WTC11 (cell line): ENCODE measurements around the gene ACSL5. TPM values are rescaled to one million over a fixed set of nuclear protein-coding genes. Genes with fewer than 3 reads are reported as not detected.

ENCODE experiments used
- ATAC-seq: fragments of 200-7000 bp; cut with Tn5 transposase; 2 replicates; pipeline ENCODE4 v1.10.0; 2021; ENCODE audit warnings: mild to moderate bottlenecking, moderate library complexity
- CTCF ChIA-PET: fragments of 300-600 bp; sonication (Branson Sonifier 250); formaldehyde crosslinking; loops from one replicate; lab custom pipeline; 2021; ENCODE audit warnings: antibody characterized with exemption; lab: Charles Lee
- POLR2A ChIA-PET: fragments of 350-600 bp; sonication (Branson Sonifier 250); formaldehyde crosslinking; loops from one replicate; lab custom pipeline; 2021; ENCODE audit warnings: antibody characterized with exemption; lab: Charles Lee
- DNase-seq: peaks from one replicate; pipeline ENCODE4 v3.0.0; 2021; ENCODE audit warnings: low spot score
- H3K27ac Mint-ChIP-seq: 2 replicates; pipeline ENCODE4 v1.8.0; 2021; ENCODE audit warnings: mixed read lengths
- H3K27me3 Mint-ChIP-seq: 2 replicates; pipeline ENCODE4 v1.8.0; 2021; ENCODE audit warnings: low read depth, mild to moderate bottlenecking, moderate library complexity, mixed read lengths
- H3K36me3 Mint-ChIP-seq: 2 replicates; pipeline ENCODE4 v1.8.0; 2021; ENCODE audit warnings: mixed read lengths
- H3K4me1 Mint-ChIP-seq: 2 replicates; pipeline ENCODE4 v1.8.0; 2022; ENCODE audit warnings: mixed read lengths
- H3K4me3 Mint-ChIP-seq: 2 replicates; pipeline ENCODE4 v1.8.0; 2021; ENCODE audit warnings: mild to moderate bottlenecking, moderate library complexity, mixed read lengths
- H3K9me3 Mint-ChIP-seq: 2 replicates; pipeline ENCODE4 v1.8.0; 2021; ENCODE audit warnings: mixed read lengths
- AFF4 ChIP-seq: sonication (generic); formaldehyde crosslinking; IDR thresholded peaks from 2 replicates; pipeline ENCODE4 v1.8.1; 2023; ENCODE audit warnings: mild to moderate bottlenecking, missing genetic modification reagents, borderline replicate concordance
- ARID4B ChIP-seq: sonication (generic); formaldehyde crosslinking; IDR thresholded peaks from 2 replicates; pipeline ENCODE4 v1.8.0; 2023; ENCODE audit warnings: missing genetic modification reagents, mild to moderate bottlenecking, borderline replicate concordance
- JAZF1 ChIP-seq: fragments of 250-450 bp; sonication (Bioruptor Pico); IDR thresholded peaks from 2 replicates; pipeline ENCODE4 v1.9.0; 2021; ENCODE audit warnings: moderate library complexity, mild to moderate bottlenecking, inconsistent platforms
- KAT7 ChIP-seq: sonication (generic); formaldehyde crosslinking; IDR thresholded peaks from 2 replicates; pipeline ENCODE4 v1.8.1; 2023; ENCODE audit warnings: missing genetic modification reagents, mild to moderate bottlenecking, borderline replicate concordance
- NFYB ChIP-seq: sonication (generic); formaldehyde crosslinking; conservative IDR thresholded peaks from 2 replicates; pipeline ENCODE4 v1.8.0; 2022; ENCODE audit warnings: low read depth, missing genetic modification reagents
- NR3C1 ChIP-seq: sonication (generic); formaldehyde crosslinking; conservative IDR thresholded peaks from 2 replicates; pipeline ENCODE4 v1.8.1; 2023; ENCODE audit warnings: low read depth, mild to moderate bottlenecking, missing genetic modification reagents
- OVOL2 ChIP-seq: fragments of 250-450 bp; sonication (Bioruptor Pico); IDR thresholded peaks from 2 replicates; pipeline ENCODE4 v1.9.0; 2021; ENCODE audit warnings: mild to moderate bottlenecking, borderline replicate concordance
- TCF7 ChIP-seq: sonication (generic); formaldehyde crosslinking; IDR thresholded peaks from 2 replicates; pipeline ENCODE4 v1.8.0; 2022; ENCODE audit warnings: mild to moderate bottlenecking, low read depth, missing genetic modification reagents, moderate library complexity
- TP53 ChIP-seq: sonication (generic); formaldehyde crosslinking; IDR thresholded peaks from 2 replicates; pipeline ENCODE4 v1.8.1; 2023; ENCODE audit warnings: mild to moderate bottlenecking, missing genetic modification reagents
- ZBTB43 ChIP-seq: sonication (generic); formaldehyde crosslinking; IDR thresholded peaks from 2 replicates; pipeline ENCODE4 v1.8.1; 2023; ENCODE audit warnings: mild to moderate bottlenecking, missing genetic modification reagents
- ZMAT4 ChIP-seq: fragments of 250-450 bp; sonication (Bioruptor Pico); IDR thresholded peaks from 2 replicates; pipeline ENCODE4 v1.9.0; 2021; ENCODE audit warnings: mild to moderate bottlenecking
- ZNF396 ChIP-seq: fragments of 250-450 bp; sonication (Bioruptor Pico); IDR thresholded peaks from 2 replicates; pipeline ENCODE4 v1.8.0; 2021; ENCODE audit warnings: mild to moderate bottlenecking, moderate library complexity, borderline replicate concordance
- ZSCAN18 ChIP-seq: fragments of 250-450 bp; sonication (Bioruptor Pico); IDR thresholded peaks from 2 replicates; pipeline ENCODE4 v2.1.2; 2022; ENCODE audit warnings: mild to moderate bottlenecking, moderate library complexity
- total RNA-seq: library from RNA; stranded (reverse); gene quantifications from 3 replicates; pipeline ENCODE4 v1.2.3, GENCODE V29; 2021
- TF ChIP-seq, protein P1 (sequence below): sonication (generic); formaldehyde crosslinking; IDR thresholded peaks from 2 replicates; pipeline ENCODE4 v1.8.1; 2022; ENCODE audit warnings: missing genetic modification reagents, borderline replicate concordance
- TF ChIP-seq, protein P2 (sequence below): sonication (generic); formaldehyde crosslinking; IDR thresholded peaks from 2 replicates; pipeline ENCODE4 v1.8.0; 2022; ENCODE audit warnings: mild to moderate bottlenecking, missing genetic modification reagents

Gene ACSL5
- total RNA-seq, 1 experiment from 2014 or later, result 0.22 TPM

DNA sequence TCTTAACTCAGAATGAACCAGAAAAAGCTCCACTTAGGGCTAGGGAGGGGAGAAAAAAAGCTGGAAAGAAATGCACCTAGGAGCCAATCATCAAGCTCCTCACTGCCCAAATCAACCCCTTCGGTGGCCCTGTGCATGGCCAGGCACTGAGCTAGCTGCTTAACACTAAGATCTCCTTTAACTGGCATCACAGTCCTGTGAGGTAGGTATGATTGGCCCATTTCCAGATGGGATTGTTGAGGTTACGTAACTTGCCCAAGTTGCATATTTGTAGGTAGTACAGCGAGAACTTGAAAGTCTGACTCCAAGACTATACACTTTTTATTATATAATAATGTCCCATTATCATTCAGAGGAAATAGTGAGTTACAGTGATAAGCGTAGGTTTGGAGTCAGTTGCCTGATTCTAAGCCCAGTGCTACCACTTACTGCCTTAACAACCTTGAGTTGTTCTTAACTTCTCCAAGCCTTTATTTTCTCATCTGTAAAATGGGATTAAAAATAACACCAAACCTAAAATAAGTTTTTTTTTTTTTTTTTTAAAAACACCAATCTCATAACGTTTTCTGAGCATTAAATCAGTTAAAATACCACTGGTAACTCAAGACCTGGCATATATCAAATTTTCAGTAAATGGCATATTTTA lies 37.2 kb upstream of the ACSL5 start:
- Mint-ChIP-seq H3K9me3 (no peaks in the 10 kb centered on the region), H3K27me3 (no peaks in the 10 kb centered on the region), H3K36me3 (no peaks in the 10 kb centered on the region), H3K4me1 (no peaks in the 10 kb centered on the region), H3K4me3 (no peak overlapping the region), H3K27ac (no peak overlapping the region)
- ATAC-seq, result no peak
- TF ChIP-seq, protein P1, sequence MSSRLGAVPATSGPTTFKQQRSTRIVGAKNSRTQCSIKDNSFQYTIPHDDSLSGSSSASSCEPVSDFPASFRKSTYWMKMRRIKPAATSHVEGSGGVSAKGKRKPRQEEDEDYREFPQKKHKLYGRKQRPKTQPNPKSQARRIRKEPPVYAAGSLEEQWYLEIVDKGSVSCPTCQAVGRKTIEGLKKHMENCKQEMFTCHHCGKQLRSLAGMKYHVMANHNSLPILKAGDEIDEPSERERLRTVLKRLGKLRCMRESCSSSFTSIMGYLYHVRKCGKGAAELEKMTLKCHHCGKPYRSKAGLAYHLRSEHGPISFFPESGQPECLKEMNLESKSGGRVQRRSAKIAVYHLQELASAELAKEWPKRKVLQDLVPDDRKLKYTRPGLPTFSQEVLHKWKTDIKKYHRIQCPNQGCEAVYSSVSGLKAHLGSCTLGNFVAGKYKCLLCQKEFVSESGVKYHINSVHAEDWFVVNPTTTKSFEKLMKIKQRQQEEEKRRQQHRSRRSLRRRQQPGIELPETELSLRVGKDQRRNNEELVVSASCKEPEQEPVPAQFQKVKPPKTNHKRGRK (CRISPR knock-in tag), result no peak
- no peak for TF ChIP-seq ARID4B
- TF ChIP-seq NR3C1 (CRISPR knock-in tag), result no peak
- TF ChIP-seq KAT7 (CRISPR knock-in tag), result no peak
- TF ChIP-seq TCF7 (CRISPR knock-in tag), result no peak
- TF ChIP-seq NFYB, result no peak
- TF ChIP-seq, protein P2, sequence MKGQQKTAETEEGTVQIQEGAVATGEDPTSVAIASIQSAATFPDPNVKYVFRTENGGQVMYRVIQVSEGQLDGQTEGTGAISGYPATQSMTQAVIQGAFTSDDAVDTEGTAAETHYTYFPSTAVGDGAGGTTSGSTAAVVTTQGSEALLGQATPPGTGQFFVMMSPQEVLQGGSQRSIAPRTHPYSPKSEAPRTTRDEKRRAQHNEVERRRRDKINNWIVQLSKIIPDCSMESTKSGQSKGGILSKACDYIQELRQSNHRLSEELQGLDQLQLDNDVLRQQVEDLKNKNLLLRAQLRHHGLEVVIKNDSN (CRISPR knock-in tag), result no peak
- TF ChIP-seq TP53 (CRISPR knock-in tag), result no peak
- TF ChIP-seq ZBTB43 (CRISPR knock-in tag), result no peak
- TF ChIP-seq JAZF1 (CRISPR knock-in tag), result no peak
- no peak for TF ChIP-seq AFF4 (CRISPR knock-in tag)
- TF ChIP-seq ZNF396 (CRISPR knock-in tag), result no peak
- TF ChIP-seq ZMAT4 (CRISPR knock-in tag), result no peak
- TF ChIP-seq ZSCAN18 (CRISPR knock-in tag), result no peak
- TF ChIP-seq OVOL2 (CRISPR knock-in tag), result no peak
- CTCF ChIA-PET, result interaction anchor here (0.8 to 1.3 kb wide), 3 partner anchors 29 to 199 kb away, joined by 3 to 4 read pairs (median 4); no protein-coding TSS in a partner anchor
- POLR2A ChIA-PET, result no interaction called here
- no peak for DNase-seq
